ENCODE measurements around the gene THSD7B.
A peak's percentile ranks its signal among the peaks of the same experiment; 100 is the strongest.
"Not testable (repeated sequence)": the region's sequence is repeated elsewhere in the genome, so short reads cannot be mapped to it uniquely, and the experiment has no call there.

The THSD7B gene

DNA sequence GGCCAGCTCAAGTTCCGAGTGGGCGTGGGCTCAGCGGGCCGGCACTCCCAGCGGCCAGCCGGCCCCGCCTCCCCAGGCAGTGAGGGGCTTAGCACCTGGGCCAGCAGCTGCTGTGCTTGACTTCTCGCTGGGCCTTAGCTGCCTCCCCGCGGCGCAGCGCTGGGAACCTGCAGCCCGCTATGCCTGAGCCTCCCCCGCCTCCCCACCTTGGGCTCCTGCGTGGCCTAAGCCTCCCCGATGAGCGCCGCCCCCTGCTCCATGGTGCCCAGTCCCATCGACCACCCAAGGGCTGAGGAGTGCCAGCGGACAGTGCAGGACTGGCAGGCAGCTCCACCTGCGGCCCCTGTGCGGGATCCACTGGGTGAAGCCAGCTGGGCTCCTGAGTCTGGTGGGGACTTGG, 6.8 kb upstream of the THSD7B start:
- not testable (repeated sequence) for H3K79me1 ChIP-seq (ENCODE audit: low read length); H2BK120ac ChIP-seq (ENCODE audit: insufficient read depth, low read length, poor library complexity); H3K23ac ChIP-seq (ENCODE audit: low read length); H3K27ac ChIP-seq (ENCODE audit: low read depth, low read length); H2BK12ac ChIP-seq (ENCODE audit: low read length); H3K79me2 ChIP-seq (ENCODE audit: control insufficient read depth, insufficient read depth, low read length, poor library complexity); DNase-seq; H4K12ac ChIP-seq (ENCODE audit: low read depth, low read length); H3K27me3 ChIP-seq (ENCODE audit: insufficient read depth, low read length); H2AK5ac ChIP-seq (ENCODE audit: low read length); H3K18ac ChIP-seq (ENCODE audit: low read length); H3K4me3 ChIP-seq (ENCODE audit: low read depth, low read length); H3K4ac ChIP-seq (ENCODE audit: low read depth, low read length); H4K91ac ChIP-seq (ENCODE audit: low read depth, low read length); H3K14ac ChIP-seq (ENCODE audit: low read length); H4K8ac ChIP-seq (ENCODE audit: low read depth, low read length); H2BK5ac ChIP-seq (ENCODE audit: low read depth, low read length, poor library complexity); H3K4me1 ChIP-seq (ENCODE audit: control insufficient read depth in 1 of 2, insufficient read depth in 2 of 2, low read length in 2 of 2); H2AFZ ChIP-seq (ENCODE audit: insufficient read depth, low read length, poor library complexity); H3K9me3 ChIP-seq (ENCODE audit: insufficient read depth, low read depth, low read length); H3K4me2 ChIP-seq (ENCODE audit: low read length); H3K36me3 ChIP-seq (ENCODE audit: control insufficient read depth in 1 of 2, insufficient read depth in 2 of 2, low read length in 2 of 2); H3K9ac ChIP-seq (ENCODE audit: low read length)
- no CpG with 5 or more reads among the region's 22 CpGs for WGBS (ENCODE audit: extremely low coverage, insufficient coverage, insufficient read length)

DNA sequence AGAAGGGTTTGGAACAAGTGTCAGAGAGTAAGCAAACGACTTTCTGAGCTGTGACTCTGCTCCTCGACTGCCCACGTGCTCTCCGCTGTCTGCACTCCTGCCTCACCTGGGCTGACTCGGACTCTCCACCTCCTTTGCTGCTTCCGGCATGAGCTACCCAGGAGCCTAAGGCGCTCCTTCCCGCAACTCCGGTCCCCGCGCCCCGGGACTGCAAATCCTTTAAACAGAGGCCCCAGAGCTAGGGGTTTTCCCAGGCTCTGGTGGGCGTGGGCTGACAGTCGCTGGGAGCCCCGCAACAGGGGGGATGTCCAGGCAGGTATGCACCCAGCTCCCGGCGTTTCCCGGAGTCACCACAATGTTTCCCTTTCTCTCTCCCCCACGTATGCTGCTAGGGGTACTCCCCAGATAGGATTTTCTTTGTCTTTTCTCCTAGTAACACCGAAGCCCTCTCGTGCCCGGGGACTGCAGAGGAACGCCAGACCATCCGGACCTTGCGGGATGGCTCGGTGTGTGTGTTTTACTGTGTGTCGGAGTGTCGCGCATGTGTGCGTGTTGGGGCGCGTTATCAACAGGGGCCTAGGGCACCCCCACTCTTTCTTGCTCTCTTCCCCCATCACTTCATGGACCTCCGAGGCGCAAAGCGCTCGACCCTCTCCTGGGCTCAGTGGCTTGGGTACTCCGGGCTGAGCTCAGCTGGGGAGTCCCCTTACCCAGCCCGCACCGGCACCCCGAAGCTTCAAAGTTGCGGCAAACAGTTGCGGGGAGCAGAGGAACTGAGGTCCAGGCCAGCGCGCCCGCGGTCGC, 691 bp upstream of the THSD7B start:
- Histone ChIP-seq H3K14ac (ENCODE audit: low read length) (no peak overlapping the region), H3K79me2 (ENCODE audit: control insufficient read depth, insufficient read depth, low read length, poor library complexity) (no peaks in the 10 kb centered on the region), H3K9ac (ENCODE audit: low read length) (no peak overlapping the region), H3K23ac (ENCODE audit: low read length) (no peak overlapping the region), H3K4me2 (ENCODE audit: low read length) (peak overlapping the region; percentile 86), H3K27me3 (ENCODE audit: insufficient read depth, low read length) (peaks cover 30% of the 10 kb centered on the region), H4K91ac (ENCODE audit: low read depth, low read length) (no peak overlapping the region), H2BK5ac (ENCODE audit: low read depth, low read length, poor library complexity) (no peak overlapping the region), H2AFZ (ENCODE audit: insufficient read depth, low read length, poor library complexity) (peak overlapping the region; percentile 20), H3K4me3 (ENCODE audit: low read depth, low read length) (peak overlapping the region; percentile 67), H2BK120ac (ENCODE audit: insufficient read depth, low read length, poor library complexity) (no peak overlapping the region), H3K27ac (ENCODE audit: low read depth, low read length) (no peak overlapping the region), H3K9me3 (ENCODE audit: insufficient read depth, low read depth, low read length) (no peaks in the 10 kb centered on the region), H3K79me1 (ENCODE audit: low read length) (no peaks in the 10 kb centered on the region), H2BK12ac (ENCODE audit: low read length) (no peak overlapping the region), H4K12ac (ENCODE audit: low read depth, low read length) (no peak overlapping the region), H4K8ac (ENCODE audit: low read depth, low read length) (no peak overlapping the region), H3K4ac (ENCODE audit: low read depth, low read length) (no peak overlapping the region), H2AK5ac (ENCODE audit: low read length) (no peak overlapping the region), H3K4me1 (ENCODE audit: control insufficient read depth in 1 of 2, insufficient read depth in 2 of 2, low read length in 2 of 2) (peaks cover 2 to 13% of the 10 kb centered on the region in 2 experiments), H3K36me3 (ENCODE audit: control insufficient read depth in 1 of 2, insufficient read depth in 2 of 2, low read length in 2 of 2) (no peaks in the 10 kb centered on the region), H3K18ac (ENCODE audit: low read length) (no peak overlapping the region)
- no CpG with 5 or more reads among the region's 47 CpGs for WGBS (ENCODE audit: extremely low coverage, insufficient coverage, insufficient read length)
- DNase-seq: no peak

DNA sequence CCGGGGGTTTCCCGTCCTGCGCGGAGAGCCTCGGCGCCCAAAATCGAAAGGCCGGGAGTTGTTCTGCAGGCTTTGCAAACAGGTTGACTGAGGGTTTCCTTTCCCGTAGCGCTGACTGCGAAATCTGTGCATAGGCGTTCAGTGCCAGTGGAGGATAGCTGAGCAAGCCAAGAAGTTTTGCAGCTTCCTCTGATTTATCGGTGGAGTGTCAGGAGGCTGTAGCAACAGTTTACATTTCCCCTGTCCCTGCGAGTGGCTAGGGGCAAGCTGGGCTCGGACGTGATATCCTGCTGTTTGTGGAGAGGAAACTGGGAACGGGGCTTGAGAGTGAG, 694 bp downstream of the THSD7B start:
- H2BK5ac ChIP-seq (ENCODE audit: low read depth, low read length, poor library complexity): no peak overlapping the region
- H3K9me3 ChIP-seq (ENCODE audit: insufficient read depth, low read depth, low read length): no peaks in the 10 kb centered on the region
- no peak overlapping the region for H4K8ac ChIP-seq (ENCODE audit: low read depth, low read length)
- H4K12ac ChIP-seq (ENCODE audit: low read depth, low read length): no peak overlapping the region
- H2AFZ ChIP-seq (ENCODE audit: insufficient read depth, low read length, poor library complexity): no peak overlapping the region
- H3K79me1 ChIP-seq (ENCODE audit: low read length): no peaks in the 10 kb centered on the region
- H3K23ac ChIP-seq (ENCODE audit: low read length): no peak overlapping the region
- no peak overlapping the region for H3K14ac ChIP-seq (ENCODE audit: low read length)
- H3K18ac ChIP-seq (ENCODE audit: low read length): no peak overlapping the region
- peaks cover 2 to 13% of the 10 kb centered on the region in 2 experiments for H3K4me1 ChIP-seq (ENCODE audit: control insufficient read depth in 1 of 2, insufficient read depth in 2 of 2, low read length in 2 of 2)
- H2AK5ac ChIP-seq (ENCODE audit: low read length): no peak overlapping the region
- no peak overlapping the region for H3K27ac ChIP-seq (ENCODE audit: low read depth, low read length)
- peaks cover 30% of the 10 kb centered on the region for H3K27me3 ChIP-seq (ENCODE audit: insufficient read depth, low read length)
- WGBS (ENCODE audit: extremely low coverage, insufficient coverage, insufficient read length): no CpG with 5 or more reads among the region's 17 CpGs
- peak overlapping the region; percentile 67 for H3K4me3 ChIP-seq (ENCODE audit: low read depth, low read length)
- H3K4ac ChIP-seq (ENCODE audit: low read depth, low read length): no peak overlapping the region
- H3K4me2 ChIP-seq (ENCODE audit: low read length): peak overlapping the region; percentile 86
- no peaks in the 10 kb centered on the region for H3K36me3 ChIP-seq (ENCODE audit: control insufficient read depth in 1 of 2, insufficient read depth in 2 of 2, low read length in 2 of 2)
- no peak overlapping the region for H2BK12ac ChIP-seq (ENCODE audit: low read length)
- H3K9ac ChIP-seq (ENCODE audit: low read length): no peak overlapping the region
- H4K91ac ChIP-seq (ENCODE audit: low read depth, low read length): no peak overlapping the region
- no peaks in the 10 kb centered on the region for H3K79me2 ChIP-seq (ENCODE audit: control insufficient read depth, insufficient read depth, low read length, poor library complexity)
- no peak overlapping the region for H2BK120ac ChIP-seq (ENCODE audit: insufficient read depth, low read length, poor library complexity)
- DNase-seq: no peak

DNA sequence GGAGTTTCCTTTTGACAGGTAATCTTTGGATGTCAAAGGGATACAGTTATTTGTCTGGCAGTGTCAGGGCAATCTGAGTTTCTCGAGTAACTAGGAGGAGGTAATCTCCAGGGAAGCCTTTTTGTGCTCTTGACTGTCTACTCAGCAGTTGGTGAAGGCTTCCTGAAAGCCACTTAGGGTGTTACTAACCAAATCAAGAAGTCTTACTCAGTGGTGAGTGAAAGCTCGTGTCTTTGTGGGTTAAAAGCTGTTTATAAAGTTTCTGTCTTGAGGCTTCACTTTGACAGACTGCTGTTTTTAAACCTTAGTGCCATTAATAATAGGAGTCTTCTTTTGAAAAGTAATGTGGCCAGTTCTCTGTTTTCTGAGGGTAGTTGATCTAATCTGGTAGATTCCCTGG, 1.7 kb downstream of the THSD7B start:
- Histone ChIP-seq H3K14ac (ENCODE audit: low read length) (no peak overlapping the region), H3K18ac (ENCODE audit: low read length) (no peak overlapping the region), H3K36me3 (ENCODE audit: control insufficient read depth in 1 of 2, insufficient read depth in 2 of 2, low read length in 2 of 2) (no peaks in the 10 kb centered on the region), H3K4me3 (ENCODE audit: low read depth, low read length) (no peak overlapping the region), H3K4me1 (ENCODE audit: control insufficient read depth in 1 of 2, insufficient read depth in 2 of 2, low read length in 2 of 2) (peaks cover 2 to 13% of the 10 kb centered on the region in 2 experiments), H2AK5ac (ENCODE audit: low read length) (no peak overlapping the region), H3K4me2 (ENCODE audit: low read length) (no peak overlapping the region), H3K23ac (ENCODE audit: low read length) (no peak overlapping the region), H3K27me3 (ENCODE audit: insufficient read depth, low read length) (peaks cover 30% of the 10 kb centered on the region), H4K91ac (ENCODE audit: low read depth, low read length) (no peak overlapping the region), H2BK12ac (ENCODE audit: low read length) (no peak overlapping the region), H3K4ac (ENCODE audit: low read depth, low read length) (no peak overlapping the region), H4K8ac (ENCODE audit: low read depth, low read length) (no peak overlapping the region), H2BK120ac (ENCODE audit: insufficient read depth, low read length, poor library complexity) (no peak overlapping the region), H3K9ac (ENCODE audit: low read length) (no peak overlapping the region), H3K79me2 (ENCODE audit: control insufficient read depth, insufficient read depth, low read length, poor library complexity) (no peaks in the 10 kb centered on the region), H3K27ac (ENCODE audit: low read depth, low read length) (no peak overlapping the region), H3K9me3 (ENCODE audit: insufficient read depth, low read depth, low read length) (no peaks in the 10 kb centered on the region), H2BK5ac (ENCODE audit: low read depth, low read length, poor library complexity) (no peak overlapping the region), H2AFZ (ENCODE audit: insufficient read depth, low read length, poor library complexity) (no peak overlapping the region), H3K79me1 (ENCODE audit: low read length) (no peaks in the 10 kb centered on the region), H4K12ac (ENCODE audit: low read depth, low read length) (no peak overlapping the region)
- no CpG with 5 or more reads among the region's 2 CpGs for WGBS (ENCODE audit: extremely low coverage, insufficient coverage, insufficient read length)
- DNase-seq: no peak

Measured in trophoblast cell (in vitro differentiated cells and primary cell).